OCI-LY1 (cell line): ENCODE data around the gene CTBP2.

Experiments
- EZH2 ChIP-seq: fragments of 200-600 bp; sonication (generic), shearing (Covaris generic); IDR thresholded peaks from 2 replicates; pipeline ENCODE4 v1.8.0; 2017; ENCODE audit warnings: borderline replicate concordance, mixed run types, mild to moderate bottlenecking, antibody characterized with exemption, low read length, moderate library complexity, mixed read lengths
- TF ChIP-seq, protein P1 (sequence below): fragments of 200-600 bp; sonication (generic), shearing (Covaris generic); IDR thresholded peaks from 2 replicates; pipeline ENCODE4 v1.5.1; 2017; ENCODE audit warnings: mild to moderate bottlenecking, antibody characterized with exemption, low read length, moderate library complexity, mixed read lengths

DNA sequence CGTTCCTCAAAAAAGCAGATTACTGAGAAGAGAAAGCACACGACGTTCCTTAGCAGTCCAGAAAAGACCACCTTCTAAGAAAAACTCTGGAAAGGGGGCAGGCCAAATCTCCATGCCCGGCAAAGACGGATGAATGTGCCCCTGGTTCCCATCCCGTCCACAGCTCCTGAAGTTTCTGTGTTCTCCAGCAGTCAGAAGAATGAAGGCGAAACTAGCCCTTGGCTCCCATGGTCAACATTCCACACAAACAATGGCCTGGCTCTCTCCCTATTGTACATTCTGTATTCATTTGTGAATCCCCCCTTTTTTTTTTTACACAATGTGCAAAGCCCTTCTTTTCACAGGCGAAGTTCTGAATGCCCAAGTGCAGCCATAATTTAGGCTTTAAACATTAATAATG lies 5.3 kb downstream of the CTBP2 start:
- TF ChIP-seq, protein P1, sequence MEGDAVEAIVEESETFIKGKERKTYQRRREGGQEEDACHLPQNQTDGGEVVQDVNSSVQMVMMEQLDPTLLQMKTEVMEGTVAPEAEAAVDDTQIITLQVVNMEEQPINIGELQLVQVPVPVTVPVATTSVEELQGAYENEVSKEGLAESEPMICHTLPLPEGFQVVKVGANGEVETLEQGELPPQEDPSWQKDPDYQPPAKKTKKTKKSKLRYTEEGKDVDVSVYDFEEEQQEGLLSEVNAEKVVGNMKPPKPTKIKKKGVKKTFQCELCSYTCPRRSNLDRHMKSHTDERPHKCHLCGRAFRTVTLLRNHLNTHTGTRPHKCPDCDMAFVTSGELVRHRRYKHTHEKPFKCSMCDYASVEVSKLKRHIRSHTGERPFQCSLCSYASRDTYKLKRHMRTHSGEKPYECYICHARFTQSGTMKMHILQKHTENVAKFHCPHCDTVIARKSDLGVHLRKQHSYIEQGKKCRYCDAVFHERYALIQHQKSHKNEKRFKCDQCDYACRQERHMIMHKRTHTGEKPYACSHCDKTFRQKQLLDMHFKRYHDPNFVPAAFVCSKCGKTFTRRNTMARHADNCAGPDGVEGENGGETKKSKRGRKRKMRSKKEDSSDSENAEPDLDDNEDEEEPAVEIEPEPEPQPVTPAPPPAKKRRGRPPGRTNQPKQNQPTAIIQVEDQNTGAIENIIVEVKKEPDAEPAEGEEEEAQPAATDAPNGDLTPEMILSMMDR: no peak
- no peak for TF ChIP-seq EZH2
